ENCODE results near the gene TNFRSF14. TPM values are rescaled to one million over a fixed set of nuclear protein-coding genes. Genes with fewer than 3 reads are reported as not detected.

Gene TNFRSF14
- total RNA-seq, 1 donor from 2014 or later = 152 TPM

DNA sequence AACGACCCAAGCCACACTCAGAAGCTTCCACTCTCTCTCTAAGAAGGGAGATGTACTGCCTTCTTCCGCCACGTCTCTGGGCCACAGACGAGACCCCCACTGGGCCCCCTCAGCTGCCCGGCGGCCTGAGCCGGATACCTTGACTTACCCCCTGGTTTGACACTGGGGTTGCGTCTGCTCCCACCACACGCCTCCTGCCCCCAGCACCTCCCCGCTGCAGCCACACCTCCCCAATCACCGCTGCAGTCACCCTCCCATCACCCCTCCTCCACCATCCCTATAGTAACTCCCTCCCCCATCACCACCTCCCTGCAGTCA, 40.4 kb upstream of the TNFRSF14 start:
- no peak for TF ChIP-seq CTCF (IDR thresholded peaks at IDR 0.05)
- no peak overlapping the region for H3K27ac ChIP-seq
- ATAC-seq (no peak), DNase-seq (no peak)
- H3K4me3 ChIP-seq = no peak overlapping the region
- H3K9me3 ChIP-seq = no peaks in the 10 kb centered on the region
- H3K36me3 ChIP-seq = peaks cover 97% of the 10 kb centered on the region
- no peaks in the 10 kb centered on the region for H3K4me1 ChIP-seq
- no peaks in the 10 kb centered on the region for H3K27me3 ChIP-seq (ENCODE audit: low read depth)
- intact Hi-C loops (cut with DNase I) = no loop called here

GRCh38 chr1:2516124-2516523, 40.0 kb upstream of the TNFRSF14 start:
- intact Hi-C loops (cut with DNase I) = no loop called here
- H3K9me3 ChIP-seq = no peaks in the 10 kb centered on the region
- H3K36me3 ChIP-seq = peaks cover 97% of the 10 kb centered on the region
- H3K4me3 ChIP-seq = no peak overlapping the region
- no peaks in the 10 kb centered on the region for H3K27me3 ChIP-seq (ENCODE audit: low read depth)
- TF ChIP-seq CTCF (IDR thresholded peaks at IDR 0.05) = no peak
- H3K4me1 ChIP-seq = no peaks in the 10 kb centered on the region
- ATAC-seq = no peak
- H3K27ac ChIP-seq = no peak overlapping the region
- DNase-seq = no peak

DNA sequence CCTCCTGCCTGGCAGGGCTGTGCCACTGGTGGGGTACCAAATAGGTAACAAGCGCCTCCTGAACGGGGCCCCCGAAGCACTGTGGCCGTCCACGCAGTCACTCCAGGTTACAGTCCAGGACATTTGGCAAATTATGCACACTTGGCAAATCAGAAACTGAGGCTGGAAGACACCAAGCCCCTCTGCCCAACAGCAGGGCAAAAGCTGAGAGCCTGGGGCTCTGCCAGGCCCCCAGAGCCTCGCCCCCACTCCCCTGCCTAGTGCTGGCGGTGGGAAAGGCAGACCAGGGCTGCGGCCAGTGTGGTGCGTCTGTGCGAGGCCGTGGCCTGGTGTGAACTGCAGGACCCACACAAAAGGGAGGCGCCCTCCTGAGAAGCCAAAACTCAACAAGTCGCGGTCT, 39.2 kb upstream of the TNFRSF14 start:
- Histone ChIP-seq H3K27me3 (ENCODE audit: low read depth) (no peaks in the 10 kb centered on the region), H3K4me3 (no peak overlapping the region), H3K27ac (no peak overlapping the region), H3K4me1 (no peaks in the 10 kb centered on the region), H3K36me3 (peaks cover 97% of the 10 kb centered on the region), H3K9me3 (no peaks in the 10 kb centered on the region)
- ATAC-seq (no peak), DNase-seq (no peak)
- TF ChIP-seq CTCF (IDR thresholded peaks at IDR 0.05) = no peak
- intact Hi-C loops (cut with DNase I) = no loop called here

DNA sequence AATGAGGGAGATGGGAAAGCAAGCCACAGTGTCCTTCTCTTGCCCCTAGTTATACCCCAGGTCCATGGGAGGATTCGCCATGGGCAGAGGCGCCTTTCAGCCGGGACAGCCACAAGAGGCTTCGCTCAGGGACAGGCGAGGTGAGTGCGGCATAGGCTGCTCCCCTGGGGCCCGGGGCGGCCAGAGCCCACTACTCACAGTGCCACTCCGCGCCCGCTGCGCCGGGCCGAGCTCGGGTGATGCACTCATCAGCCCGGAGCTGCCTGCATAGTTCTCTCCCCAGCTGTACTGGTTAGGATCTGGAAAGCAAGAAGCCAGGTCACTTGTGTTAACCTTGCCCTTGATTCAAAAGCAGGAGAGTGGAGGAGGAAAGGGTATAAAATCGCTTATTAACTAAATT, 38.2 kb upstream of the TNFRSF14 start:
- intact Hi-C loops (cut with DNase I) = no loop called here
- DNase-seq (no peak), ATAC-seq (no peak)
- Histone ChIP-seq H3K27ac (no peak overlapping the region), H3K9me3 (no peaks in the 10 kb centered on the region), H3K4me3 (no peak overlapping the region), H3K36me3 (peaks cover 88% of the 10 kb centered on the region), H3K27me3 (ENCODE audit: low read depth) (no peaks in the 10 kb centered on the region), H3K4me1 (peaks cover 2% of the 10 kb centered on the region)
- no peak for TF ChIP-seq CTCF (IDR thresholded peaks at IDR 0.05)

- TF ChIP-seq CTCF (IDR thresholded peaks at IDR 0.05) = no peak
- Histone ChIP-seq H3K9me3 (no peaks in the 10 kb centered on the region), H3K4me1 (peaks cover 7% of the 10 kb centered on the region), H3K36me3 (peaks cover 82% of the 10 kb centered on the region), H3K27me3 (ENCODE audit: low read depth) (no peaks in the 10 kb centered on the region), H3K27ac (no peak overlapping the region), H3K4me3 (no peak overlapping the region)
- DNase-seq = no peak
- ATAC-seq = no peak
- intact Hi-C loops (cut with DNase I) = no loop called here
Measured at GRCh38 chr1:2518528-2518927, 37.6 kb upstream of the TNFRSF14 start.

Data from lower lobe of right lung (tissue), 2 donors.